DND-41 (cell line): ENCODE results near the gene DST.
"Not testable (repeated sequence)": the region's sequence is repeated elsewhere in the genome, so short reads cannot be mapped to it uniquely, and the experiment has no call there.

ENCODE experiments used
- ATAC-seq: fragments of 200-7000 bp; cut with Tn5 transposase; 3 replicates; pipeline ENCODE4 v1.9.1; 2021; ENCODE audit warnings: low read depth; ENCODE audit not compliant: insufficient read depth
- DNase-seq: peaks from one replicate; pipeline ENCODE4 v3.0.0-alpha.2; 2020
- H2AFZ ChIP-seq: 2 replicates; pipeline ENCODE4 v1.6.0; 2012; ENCODE audit warnings: low read depth, low read length
- H3K27ac ChIP-seq: 2 replicates; pipeline ENCODE4 v1.5.1; 2012; ENCODE audit warnings: low read length, inconsistent platforms
- H3K27me3 ChIP-seq: fragments of 200-600 bp; sonication (generic); 2 replicates; pipeline ENCODE4 v1.6.0; 2012; ENCODE audit warnings: low read length, mild to moderate bottlenecking, inconsistent platforms; ENCODE audit not compliant: insufficient read depth, poor library complexity
- H3K36me3 ChIP-seq: 2 replicates; pipeline ENCODE4 v1.5.1; 2012; ENCODE audit warnings: low read length, inconsistent platforms; ENCODE audit not compliant: insufficient read depth
- H3K4me1 ChIP-seq: 2 replicates; pipeline ENCODE4 v1.5.1; 2012; ENCODE audit warnings: mild to moderate bottlenecking, low read length; ENCODE audit not compliant: insufficient read depth
- H3K4me2 ChIP-seq: 2 replicates; pipeline ENCODE4 v1.6.0; 2012; ENCODE audit warnings: mild to moderate bottlenecking, moderate library complexity, low read length, inconsistent platforms; ENCODE audit not compliant: insufficient read depth
- H3K4me3 ChIP-seq, 2 experiments: fragments of 200-600 bp in 1 of 2; shearing (Covaris generic) in 1 of 2; 2 replicates each; pipeline ENCODE4 v1.5.1; 2012 to 2016; ENCODE audit warnings: inconsistent platforms in 2 of 2, low read length in 2 of 2, mild to moderate bottlenecking in 2 of 2, low read depth in 1 of 2, moderate library complexity in 1 of 2
- H3K79me2 ChIP-seq: 2 replicates; pipeline ENCODE4 v1.6.0; 2012; ENCODE audit warnings: low read length, inconsistent platforms; ENCODE audit not compliant: insufficient read depth
- H3K9ac ChIP-seq: 2 replicates; pipeline ENCODE4 v1.6.0; 2012; ENCODE audit warnings: low read depth, mild to moderate bottlenecking, inconsistent platforms, low read length, moderate library complexity
- H3K9me3 ChIP-seq: 2 replicates; pipeline ENCODE4 v1.5.1; 2012; ENCODE audit warnings: low read length, moderate library complexity, mild to moderate bottlenecking, inconsistent platforms; ENCODE audit not compliant: insufficient read depth, severe bottlenecking
- H4K20me1 ChIP-seq: 2 replicates; pipeline ENCODE4 v1.6.0; 2012; ENCODE audit warnings: low read length; ENCODE audit not compliant: insufficient read depth
- EZH2 ChIP-seq: IDR thresholded peaks from 3 replicates; pipeline ENCODE4 v1.6.1; 2012; ENCODE audit warnings: borderline replicate concordance, low read depth, mild to moderate bottlenecking, moderate library complexity, low read length, inconsistent platforms; ENCODE audit not compliant: severe bottlenecking
- TF ChIP-seq, protein P1 (sequence below): IDR thresholded peaks from 2 replicates; pipeline ENCODE4 v1.5.1; 2012; ENCODE audit warnings: borderline replicate concordance, low read length, moderate library complexity, mild to moderate bottlenecking; ENCODE audit not compliant: poor library complexity, severe bottlenecking; ENCODE audit errors: extremely low read depth

Gene DST

DNA sequence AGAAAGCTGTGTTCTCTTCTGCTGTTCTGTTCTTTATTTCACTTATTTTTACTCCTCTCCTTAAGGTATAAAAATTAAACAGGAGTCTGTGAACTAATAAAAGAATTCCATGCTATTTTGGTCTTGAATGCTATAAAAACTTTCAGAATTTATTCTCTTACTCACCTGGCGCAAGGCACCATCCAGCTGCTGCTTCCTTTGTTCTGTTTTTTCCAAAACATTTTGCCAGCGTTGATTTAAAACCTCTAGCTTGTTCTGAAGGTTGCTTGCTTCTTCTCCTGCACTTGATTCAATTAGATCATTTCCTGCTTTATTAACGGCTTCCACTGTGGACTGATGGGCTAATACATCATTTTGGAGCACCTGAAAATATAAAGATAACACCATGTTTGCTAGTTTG lies 145.0 kb downstream of the DST start:
- DNase-seq = no peak
- no peaks in the 10 kb centered on the region for H3K4me1 ChIP-seq
- no peaks in the 10 kb centered on the region for H3K27me3 ChIP-seq
- H3K79me2 ChIP-seq = no peaks in the 10 kb centered on the region
- H2AFZ ChIP-seq = no peak overlapping the region
- H3K9ac ChIP-seq = no peak overlapping the region
- H3K4me2 ChIP-seq = no peak overlapping the region
- H3K4me3 ChIP-seq = no peak overlapping the region
- H4K20me1 ChIP-seq = no peaks in the 10 kb centered on the region
- TF ChIP-seq, protein P1, sequence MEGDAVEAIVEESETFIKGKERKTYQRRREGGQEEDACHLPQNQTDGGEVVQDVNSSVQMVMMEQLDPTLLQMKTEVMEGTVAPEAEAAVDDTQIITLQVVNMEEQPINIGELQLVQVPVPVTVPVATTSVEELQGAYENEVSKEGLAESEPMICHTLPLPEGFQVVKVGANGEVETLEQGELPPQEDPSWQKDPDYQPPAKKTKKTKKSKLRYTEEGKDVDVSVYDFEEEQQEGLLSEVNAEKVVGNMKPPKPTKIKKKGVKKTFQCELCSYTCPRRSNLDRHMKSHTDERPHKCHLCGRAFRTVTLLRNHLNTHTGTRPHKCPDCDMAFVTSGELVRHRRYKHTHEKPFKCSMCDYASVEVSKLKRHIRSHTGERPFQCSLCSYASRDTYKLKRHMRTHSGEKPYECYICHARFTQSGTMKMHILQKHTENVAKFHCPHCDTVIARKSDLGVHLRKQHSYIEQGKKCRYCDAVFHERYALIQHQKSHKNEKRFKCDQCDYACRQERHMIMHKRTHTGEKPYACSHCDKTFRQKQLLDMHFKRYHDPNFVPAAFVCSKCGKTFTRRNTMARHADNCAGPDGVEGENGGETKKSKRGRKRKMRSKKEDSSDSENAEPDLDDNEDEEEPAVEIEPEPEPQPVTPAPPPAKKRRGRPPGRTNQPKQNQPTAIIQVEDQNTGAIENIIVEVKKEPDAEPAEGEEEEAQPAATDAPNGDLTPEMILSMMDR = no peak
- TF ChIP-seq EZH2 = no peak
- no peaks in the 10 kb centered on the region for H3K9me3 ChIP-seq
- no peak for ATAC-seq
- no peak overlapping the region for H3K27ac ChIP-seq
- H3K36me3 ChIP-seq = no peaks in the 10 kb centered on the region

DNA sequence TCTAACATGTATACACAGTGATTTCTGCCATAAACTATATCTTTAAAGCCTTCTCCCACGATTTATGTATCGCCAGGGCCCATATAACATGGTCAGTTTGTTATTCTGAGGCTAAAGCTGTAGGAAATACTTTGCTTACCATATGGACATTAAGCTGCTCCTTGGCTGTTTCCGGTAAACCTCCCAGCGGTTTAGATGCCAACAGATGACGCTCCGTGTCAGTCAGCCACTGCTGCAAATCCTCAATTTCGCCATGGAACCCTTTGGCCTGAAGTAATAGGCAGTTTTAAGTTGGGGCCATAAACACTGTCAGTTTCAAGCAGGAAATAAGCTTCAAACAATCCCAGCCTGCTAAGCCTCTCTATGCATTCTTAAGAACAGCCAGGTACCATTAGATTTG lies 145.4 kb downstream of the DST start:
- H3K4me3 ChIP-seq = no peak overlapping the region
- H3K4me2 ChIP-seq = no peak overlapping the region
- H3K27ac ChIP-seq = no peak overlapping the region
- H3K4me1 ChIP-seq = no peaks in the 10 kb centered on the region
- H3K9ac ChIP-seq = no peak overlapping the region
- H2AFZ ChIP-seq = no peak overlapping the region
- no peak for TF ChIP-seq EZH2
- TF ChIP-seq, protein P1 = no peak
- H3K9me3 ChIP-seq = no peaks in the 10 kb centered on the region
- H3K27me3 ChIP-seq = no peaks in the 10 kb centered on the region
- ATAC-seq (no peak), DNase-seq (no peak)
- no peaks in the 10 kb centered on the region for H3K36me3 ChIP-seq
- H4K20me1 ChIP-seq = no peaks in the 10 kb centered on the region
- H3K79me2 ChIP-seq = no peaks in the 10 kb centered on the region

DNA sequence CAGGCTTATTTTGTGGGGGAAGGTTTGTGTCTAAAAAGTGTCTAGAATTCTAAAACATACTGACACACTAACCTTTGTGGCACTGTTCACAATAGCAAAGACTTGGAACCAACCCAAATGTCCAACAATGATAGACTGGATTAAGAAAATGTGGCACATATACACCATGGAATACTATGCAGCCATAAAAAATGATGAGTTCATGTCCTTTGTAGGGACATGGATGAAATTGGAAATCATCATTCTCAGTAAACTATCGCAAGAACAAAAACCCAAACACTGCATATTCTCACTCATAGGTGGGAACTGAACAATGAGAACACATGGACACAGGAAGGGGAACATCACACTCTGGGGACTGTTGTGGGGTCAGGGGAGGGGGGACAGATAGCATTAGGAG lies 146.0 kb downstream of the DST start:
- H3K9ac ChIP-seq, H3K4me3 ChIP-seq, H2AFZ ChIP-seq, H3K9me3 ChIP-seq, H3K27me3 ChIP-seq, H4K20me1 ChIP-seq, H3K4me2 ChIP-seq, H3K79me2 ChIP-seq, H3K36me3 ChIP-seq, ATAC-seq, H3K4me1 ChIP-seq, DNase-seq, H3K27ac ChIP-seq: not testable (repeated sequence)

DNA sequence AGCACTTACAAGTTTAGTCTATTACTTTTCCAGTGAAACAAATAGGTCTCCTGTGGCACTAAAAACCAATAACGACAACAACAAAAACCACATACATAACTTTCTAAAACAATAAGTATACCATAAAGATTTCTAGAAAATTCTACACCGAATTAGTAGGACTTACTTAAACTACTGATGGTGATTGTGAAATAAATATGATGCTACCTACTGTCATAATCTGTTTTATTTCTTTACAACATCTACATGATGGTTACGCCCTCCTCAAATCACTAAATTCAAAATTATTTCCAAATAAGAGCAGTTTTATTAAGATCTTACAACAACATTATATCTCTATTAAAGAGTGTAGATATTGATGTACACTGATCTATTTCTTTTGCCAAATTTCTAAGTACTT lies 147.0 kb downstream of the DST start:
- H3K9ac ChIP-seq = no peak overlapping the region
- DNase-seq = no peak
- H3K36me3 ChIP-seq = no peaks in the 10 kb centered on the region
- no peaks in the 10 kb centered on the region for H3K79me2 ChIP-seq
- H3K27ac ChIP-seq = no peak overlapping the region
- H4K20me1 ChIP-seq = no peaks in the 10 kb centered on the region
- no peaks in the 10 kb centered on the region for H3K9me3 ChIP-seq
- TF ChIP-seq EZH2 = no peak
- TF ChIP-seq, protein P1 = no peak
- H3K27me3 ChIP-seq = no peaks in the 10 kb centered on the region
- H2AFZ ChIP-seq = no peak overlapping the region
- H3K4me3 ChIP-seq = no peak overlapping the region
- no peak overlapping the region for H3K4me2 ChIP-seq
- no peaks in the 10 kb centered on the region for H3K4me1 ChIP-seq
- ATAC-seq = no peak
